Ascending aorta (tissue), 2 donors: Measurements from ENCODE around the gene FGF19. TPM values are rescaled to one million over a fixed set of nuclear protein-coding genes. Genes with fewer than 3 reads are reported as not detected.
A peak's percentile ranks its signal among the peaks of the same experiment; 100 is the strongest.

Source experiments
- DNase-seq, 2 donors: peaks; one replicate each; pipeline ENCODE4 v3.0.0-alpha.2; 2019; ENCODE audit warnings: low spot score in 2 of 2
- H3K27ac ChIP-seq, 2 donors: fragments of 200-600 bp; sonication (generic); one replicate each; pipeline ENCODE4 v1.5.1; 2016 to 2017; ENCODE audit warnings: mild to moderate bottlenecking in 1 of 2
- H3K27me3 ChIP-seq: fragments of 200-600 bp; sonication (generic); one replicate; pipeline ENCODE4 v1.5.1; 2017
- H3K36me3 ChIP-seq, 2 donors: fragments of 200-600 bp; sonication (generic); one replicate each; pipeline ENCODE4 v1.5.1; 2016
- H3K4me1 ChIP-seq, 2 donors: fragments of 200-600 bp; sonication (generic); one replicate each; pipeline ENCODE4 v1.5.1; 2016 to 2017; ENCODE audit warnings: mild to moderate bottlenecking in 1 of 2
- H3K4me3 ChIP-seq, 2 donors: fragments of 200-600 bp; sonication (generic); one replicate each; pipeline ENCODE4 v1.5.1; 2016 to 2017; ENCODE audit warnings: mild to moderate bottlenecking in 1 of 2
- H3K9me3 ChIP-seq, 2 donors: fragments of 200-600 bp; sonication (generic); one replicate each; pipeline ENCODE4 v1.5.1; 2016
- intact Hi-C: fragments of 100-400 bp; cut with DNase I; formaldehyde crosslinking; loops from one replicate; pipeline ENCODE4 v1.15.1; 2023
- total RNA-seq: library from RNA; depleted of rRNA; stranded (reverse); fragments of >200 nt; gene quantifications from one replicate; pipeline ENCODE4 v1.1.0, GENCODE V29; 2016
- TF ChIP-seq, protein P1 (sequence below), 3 experiments: fragments of 200-600 bp in 2 of 3; fragments of 450-650 bp in 1 of 3; sonication (generic) in 2 of 3; IDR thresholded peaks; one replicate each; pipeline ENCODE4 v1.5.1; 2016 to 2019; ENCODE audit warnings: antibody characterized with exemption in 3 of 3, mild to moderate bottlenecking in 1 of 3, moderate library complexity in 1 of 3

FGF19 gene, protein sequence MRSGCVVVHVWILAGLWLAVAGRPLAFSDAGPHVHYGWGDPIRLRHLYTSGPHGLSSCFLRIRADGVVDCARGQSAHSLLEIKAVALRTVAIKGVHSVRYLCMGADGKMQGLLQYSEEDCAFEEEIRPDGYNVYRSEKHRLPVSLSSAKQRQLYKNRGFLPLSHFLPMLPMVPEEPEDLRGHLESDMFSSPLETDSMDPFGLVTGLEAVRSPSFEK
- not detected for total RNA-seq

DNA sequence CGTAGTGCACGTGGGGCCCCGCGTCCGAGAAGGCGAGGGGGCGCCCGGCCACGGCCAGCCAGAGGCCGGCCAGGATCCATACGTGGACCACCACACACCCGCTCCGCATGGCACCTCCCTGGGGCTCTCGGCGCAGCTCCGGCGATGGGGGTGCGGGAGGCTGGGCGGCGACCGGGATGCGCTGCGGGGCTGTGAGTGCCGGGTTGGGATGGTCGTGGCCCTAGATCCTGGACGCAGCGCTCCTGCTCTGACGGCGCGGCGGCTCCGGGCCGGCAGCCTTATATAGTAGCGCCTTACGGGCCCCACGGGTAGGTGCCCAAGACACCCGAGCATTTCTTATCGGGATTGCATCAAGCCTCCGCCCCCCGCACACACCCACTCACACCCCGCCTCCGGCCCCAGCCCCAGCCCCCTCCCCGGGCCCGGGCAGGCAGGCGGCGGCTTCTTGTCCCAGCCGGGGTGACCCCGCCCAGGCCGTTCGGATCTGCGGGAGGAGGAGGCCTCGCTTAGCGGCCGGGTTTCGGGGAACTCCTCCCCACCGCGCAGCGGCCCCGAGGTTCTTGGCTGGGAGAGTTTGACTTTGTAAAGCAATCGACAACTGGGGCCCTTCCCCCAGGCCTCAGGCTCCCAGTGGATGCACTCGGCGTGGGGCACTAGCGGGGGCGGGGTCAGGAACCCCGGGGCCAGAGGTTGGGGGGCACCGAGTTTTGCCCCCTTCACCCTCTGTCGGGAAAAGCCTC, at the start of gene FGF19:
TSS of gene FGF19 (minus strand) at position 255 of the 740 bp plus-strand sequence. CDS start at position 109, 146 bp downstream.
- Histone ChIP-seq H3K36me3 (no peaks in the 10 kb centered on the region), H3K4me3 (peak within 1 kb of the TSS; percentile 29 to 40), H3K27ac (no peak within 1 kb of the TSS), H3K4me1 (peaks cover 0 to 14% of the 10 kb centered on the region in 2 donors), H3K27me3 (peaks cover 16% of the 10 kb centered on the region), H3K9me3 (no peaks in the 10 kb centered on the region)
- DNase-seq: no peak
- TF ChIP-seq, protein P1, sequence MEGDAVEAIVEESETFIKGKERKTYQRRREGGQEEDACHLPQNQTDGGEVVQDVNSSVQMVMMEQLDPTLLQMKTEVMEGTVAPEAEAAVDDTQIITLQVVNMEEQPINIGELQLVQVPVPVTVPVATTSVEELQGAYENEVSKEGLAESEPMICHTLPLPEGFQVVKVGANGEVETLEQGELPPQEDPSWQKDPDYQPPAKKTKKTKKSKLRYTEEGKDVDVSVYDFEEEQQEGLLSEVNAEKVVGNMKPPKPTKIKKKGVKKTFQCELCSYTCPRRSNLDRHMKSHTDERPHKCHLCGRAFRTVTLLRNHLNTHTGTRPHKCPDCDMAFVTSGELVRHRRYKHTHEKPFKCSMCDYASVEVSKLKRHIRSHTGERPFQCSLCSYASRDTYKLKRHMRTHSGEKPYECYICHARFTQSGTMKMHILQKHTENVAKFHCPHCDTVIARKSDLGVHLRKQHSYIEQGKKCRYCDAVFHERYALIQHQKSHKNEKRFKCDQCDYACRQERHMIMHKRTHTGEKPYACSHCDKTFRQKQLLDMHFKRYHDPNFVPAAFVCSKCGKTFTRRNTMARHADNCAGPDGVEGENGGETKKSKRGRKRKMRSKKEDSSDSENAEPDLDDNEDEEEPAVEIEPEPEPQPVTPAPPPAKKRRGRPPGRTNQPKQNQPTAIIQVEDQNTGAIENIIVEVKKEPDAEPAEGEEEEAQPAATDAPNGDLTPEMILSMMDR (IDR thresholded peaks at IDR 0.05): no peak
- intact Hi-C loops: loop anchor here (5.0 kb wide), 1 partner anchor 488 kb away; no protein-coding TSS in a partner anchor

DNA sequence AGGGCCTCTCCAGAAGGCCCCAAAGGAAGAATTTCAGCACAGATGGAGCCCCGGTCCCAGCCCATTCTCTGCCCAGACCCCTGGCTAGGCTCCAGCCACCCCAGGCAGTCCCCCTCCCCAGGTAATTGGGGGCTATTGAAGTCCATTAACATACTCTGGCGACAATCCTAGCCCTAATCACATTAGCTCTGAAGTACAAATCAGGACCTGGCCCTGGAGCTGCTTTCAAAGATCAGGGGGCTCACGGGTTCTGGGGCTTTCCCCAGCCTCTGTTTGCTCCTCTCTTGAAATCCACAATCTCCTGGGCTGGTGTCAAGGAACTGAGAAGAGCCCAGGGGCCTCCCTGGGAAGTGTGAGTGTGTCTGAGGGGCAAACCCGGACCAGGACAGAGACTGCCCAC, 49.1 kb upstream of the FGF19 start:
- H3K4me1 ChIP-seq: no peaks in the 10 kb centered on the region
- no peak overlapping the region for H3K4me3 ChIP-seq
- H3K27ac ChIP-seq: no peak overlapping the region
- H3K36me3 ChIP-seq: no peaks in the 10 kb centered on the region
- intact Hi-C loops: no loop called here
- H3K27me3 ChIP-seq: no peaks in the 10 kb centered on the region
- H3K9me3 ChIP-seq: no peaks in the 10 kb centered on the region
- DNase-seq: no peak
- TF ChIP-seq, protein P1 (IDR thresholded peaks at IDR 0.05): no peak

GRCh38 chr11:69750875-69751597, 47.2 kb upstream of the FGF19 start:
- no peak overlapping the region for H3K27ac ChIP-seq
- no peaks in the 10 kb centered on the region for H3K36me3 ChIP-seq
- H3K9me3 ChIP-seq: no peaks in the 10 kb centered on the region
- no peak overlapping the region for H3K4me3 ChIP-seq
- no peaks in the 10 kb centered on the region for H3K4me1 ChIP-seq
- DNase-seq: no peak
- TF ChIP-seq, protein P1 (IDR thresholded peaks at IDR 0.05): no peak
- H3K27me3 ChIP-seq: no peaks in the 10 kb centered on the region
- intact Hi-C loops: no loop called here

- TF ChIP-seq, protein P1 (IDR thresholded peaks at IDR 0.05): no peak
- Histone ChIP-seq H3K27ac (no peak overlapping the region), H3K4me1 (no peaks in the 10 kb centered on the region), H3K27me3 (no peaks in the 10 kb centered on the region), H3K36me3 (no peaks in the 10 kb centered on the region), H3K4me3 (no peak overlapping the region), H3K9me3 (no peaks in the 10 kb centered on the region)
- intact Hi-C loops: no loop called here
- DNase-seq: no peak
These were observed 46.5 kb upstream of the FGF19 start for GRCh38 chr11:69750108-69750850.

DNA sequence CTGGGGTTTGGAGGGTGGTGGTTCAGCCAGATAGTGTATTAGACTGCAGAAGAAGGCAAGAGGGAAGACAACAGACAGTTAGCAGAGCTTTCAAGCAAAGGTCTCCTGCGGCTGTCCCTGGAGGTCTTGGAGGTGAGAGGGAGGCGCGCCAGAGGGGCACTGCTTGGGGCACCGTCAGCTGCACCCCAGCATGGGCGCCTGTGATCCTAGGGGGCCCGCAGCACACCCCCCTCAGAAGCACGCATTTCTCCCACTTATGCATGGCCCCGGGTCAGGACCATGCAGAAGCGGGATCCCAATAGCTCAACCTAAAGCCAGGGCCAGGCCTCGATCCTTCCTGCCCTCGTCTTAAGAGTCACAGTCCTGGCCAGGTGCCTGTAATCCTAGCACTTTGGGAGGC, 44.8 kb upstream of the FGF19 start:
- H3K27ac ChIP-seq: no peak overlapping the region
- no peak for DNase-seq
- no peaks in the 10 kb centered on the region for H3K4me1 ChIP-seq
- H3K4me3 ChIP-seq: no peak overlapping the region
- TF ChIP-seq, protein P1 (IDR thresholded peaks at IDR 0.05): no peak
- no peaks in the 10 kb centered on the region for H3K9me3 ChIP-seq
- no peaks in the 10 kb centered on the region for H3K36me3 ChIP-seq
- intact Hi-C loops: no loop called here
- H3K27me3 ChIP-seq: no peaks in the 10 kb centered on the region
